Body of pancreas (tissue), 4 donors: ENCODE results near the gene FGF14. TPM values are rescaled to one million over a fixed set of nuclear protein-coding genes. Genes with fewer than 3 reads are reported as not detected.

ENCODE experiments used
- ATAC-seq: fragments of 150-250 bp; one replicate; pipeline ENCODE4 v1.9.1; 2016
- DNase-seq, 4 donors: peaks; one replicate each; pipeline ENCODE4 v3.0.0-alpha.2; 2019
- H3K27ac ChIP-seq, 4 donors: fragments of 200-600 bp; sonication (generic); 1 replicate in 3 of 4; 2 replicates in 1 of 4; pipeline versions ENCODE4 v1.5.1 to v1.6.1; 2016 to 2019; ENCODE audit warnings: mild to moderate bottlenecking in 1 of 4, mixed read lengths in 1 of 4, moderate library complexity in 1 of 4
- H3K27me3 ChIP-seq, 2 donors: fragments of 200-600 bp; sonication (generic); one replicate each; pipeline ENCODE4 v1.6.0; 2016; ENCODE audit warnings: mild to moderate bottlenecking in 1 of 2
- H3K36me3 ChIP-seq, 2 donors: fragments of 200-600 bp; sonication (generic); replicated peaks in 1 of 2; 2 replicates each; pipeline ENCODE4 v1.5.1; 2016; ENCODE audit warnings: low read depth in 2 of 2; ENCODE audit not compliant: insufficient read depth in 1 of 2
- H3K4me1 ChIP-seq: fragments of 200-600 bp; sonication (generic); one replicate; pipeline ENCODE4 v1.6.0; 2016
- H3K4me3 ChIP-seq, 2 donors: fragments of 200-600 bp; sonication (generic); 1 replicate in 1 of 2; 2 replicates in 1 of 2; pipeline ENCODE4 v1.5.1; 2016 to 2019
- H3K9me3 ChIP-seq, 3 donors: fragments of 200-600 bp; sonication (generic); 1 replicate in 2 of 3; 2 replicates in 1 of 3; pipeline ENCODE4 v1.5.1; 2016
- CTCF ChIP-seq, 7 experiments: fragments of 450-650 bp in 4 of 7; fragments of 200-600 bp in 3 of 7; sonication (generic) in 3 of 7; IDR thresholded peaks; one replicate each; pipeline ENCODE4 v1.5.1; 2016 to 2019; ENCODE audit warnings: antibody characterized with exemption in 7 of 7
- POLR2A ChIP-seq, 3 donors: fragments of 450-650 bp; IDR thresholded peaks; one replicate each; pipeline ENCODE4 v1.6.1; 2016; ENCODE audit warnings: antibody characterized with exemption in 3 of 3, mild to moderate bottlenecking in 2 of 3
- WGBS, 2 donors: methylation state at CpG; one replicate each; pipeline ENCODE4 v1.1.5; 2017; 5-methylcytosine and 5-hydroxymethylcytosine counted together
- intact Hi-C: fragments of 100-400 bp; cut with DNase I; formaldehyde crosslinking; loops from one replicate; pipeline ENCODE4 v1.15.1; 2023
- total RNA-seq, 2 donors: library from RNA; depleted of rRNA; stranded (reverse); fragments of >200 nt; gene quantifications; one replicate each; pipeline ENCODE4 v1.1.0, GENCODE V29; 2016

The FGF14 gene
- total RNA-seq, 2 donors from 2014 or later = under 0.01 to 0.52 TPM

GRCh38 chr13:101773062-101773461, 628.8 kb downstream of the FGF14 start:
- H3K27ac ChIP-seq = no peak overlapping the region
- H3K9me3 ChIP-seq = no peaks in the 10 kb centered on the region
- TF ChIP-seq CTCF (IDR thresholded peaks at IDR 0.05) (no peak), POLR2A (IDR thresholded peaks at IDR 0.05) (no peak)
- DNase-seq (no peak), ATAC-seq (no peak)
- no peak overlapping the region for H3K4me3 ChIP-seq
- no peaks in the 10 kb centered on the region for H3K36me3 ChIP-seq
- WGBS, 2 donors = 16 to 22% methylated on average over 2 of the region's 2 CpGs
- H3K4me1 ChIP-seq = no peaks in the 10 kb centered on the region
- intact Hi-C loops = no loop called here
- H3K27me3 ChIP-seq = no peaks in the 10 kb centered on the region

- H3K4me1 ChIP-seq = no peaks in the 10 kb centered on the region
- no peak for DNase-seq
- whole genome bisulfite sequencing, 2 donors = 58 to 72% methylated on average over 4 of the region's 4 CpGs
- H3K4me3 ChIP-seq = no peak overlapping the region
- TF ChIP-seq POLR2A (IDR thresholded peaks at IDR 0.05) (no peak), CTCF (IDR thresholded peaks at IDR 0.05) (no peak)
- H3K27me3 ChIP-seq = no peaks in the 10 kb centered on the region
- no peak for ATAC-seq
- intact Hi-C loops = no loop called here
- H3K27ac ChIP-seq = no peak overlapping the region
- H3K36me3 ChIP-seq = no peaks in the 10 kb centered on the region
- no peaks in the 10 kb centered on the region for H3K9me3 ChIP-seq
Observed at GRCh38 chr13:101767131-101767530, 634.7 kb downstream of the FGF14 start.

- no peak overlapping the region for H3K27ac ChIP-seq
- H3K9me3 ChIP-seq = no peaks in the 10 kb centered on the region
- no peak for DNase-seq
- no peak for TF ChIP-seq CTCF (IDR thresholded peaks at IDR 0.05)
- no peak for TF ChIP-seq POLR2A (IDR thresholded peaks at IDR 0.05)
- no peaks in the 10 kb centered on the region for H3K27me3 ChIP-seq
- no peaks in the 10 kb centered on the region for H3K4me1 ChIP-seq
- H3K36me3 ChIP-seq = no peaks in the 10 kb centered on the region
- 45 to 53% methylated on average over 1 of the region's 1 CpG for WGBS, 2 donors
- no peak for ATAC-seq
- H3K4me3 ChIP-seq = no peak overlapping the region
- intact Hi-C loops = no loop called here
Observed at GRCh38 chr13:101763191-101763590, 638.7 kb downstream of the FGF14 start.

- Histone ChIP-seq H3K27ac (no peak overlapping the region), H3K4me1 (peaks cover 11% of the 10 kb centered on the region), H3K9me3 (no peaks in the 10 kb centered on the region), H3K4me3 (no peak overlapping the region), H3K36me3 (no peaks in the 10 kb centered on the region), H3K27me3 (no peaks in the 10 kb centered on the region)
- TF ChIP-seq POLR2A (IDR thresholded peaks at IDR 0.05) (no peak), CTCF (IDR thresholded peaks at IDR 0.05) (peak in 4 of 7 experiments; percentile 40 to 51 (median 43))
- no peak for DNase-seq
- WGBS, 2 donors = 0 to 5% methylated on average over 1 of the region's 1 CpG
- no peak for ATAC-seq
- intact Hi-C loops = no loop called here
Observed at GRCh38 chr13:101757446-101758039, 644.3 kb downstream of the FGF14 start.

- peaks cover 11% of the 10 kb centered on the region for H3K4me1 ChIP-seq
- ATAC-seq (no peak), DNase-seq (no peak)
- 24 to 34% methylated on average over 6 of the region's 6 CpGs for WGBS, 2 donors
- no peak for TF ChIP-seq POLR2A (IDR thresholded peaks at IDR 0.05)
- no peak for TF ChIP-seq CTCF (IDR thresholded peaks at IDR 0.05)
- no peaks in the 10 kb centered on the region for H3K27me3 ChIP-seq
- H3K36me3 ChIP-seq = no peaks in the 10 kb centered on the region
- H3K27ac ChIP-seq = no peak overlapping the region
- intact Hi-C loops = no loop called here
- H3K4me3 ChIP-seq = no peak overlapping the region
- no peaks in the 10 kb centered on the region for H3K9me3 ChIP-seq
Observed at GRCh38 chr13:101755228-101755887, 646.5 kb downstream of the FGF14 start.
